HG02759 (cell line): ENCODE data around the gene LPP.

Experiments used
- ATAC-seq: cut with Tn5 transposase; IDR thresholded peaks from one replicate; pipeline ENCODE4 v1.9.1; 2021; ENCODE audit warnings: mild to moderate bottlenecking, moderate library complexity; ENCODE audit not compliant: unreplicated experiment

The LPP gene

DNA sequence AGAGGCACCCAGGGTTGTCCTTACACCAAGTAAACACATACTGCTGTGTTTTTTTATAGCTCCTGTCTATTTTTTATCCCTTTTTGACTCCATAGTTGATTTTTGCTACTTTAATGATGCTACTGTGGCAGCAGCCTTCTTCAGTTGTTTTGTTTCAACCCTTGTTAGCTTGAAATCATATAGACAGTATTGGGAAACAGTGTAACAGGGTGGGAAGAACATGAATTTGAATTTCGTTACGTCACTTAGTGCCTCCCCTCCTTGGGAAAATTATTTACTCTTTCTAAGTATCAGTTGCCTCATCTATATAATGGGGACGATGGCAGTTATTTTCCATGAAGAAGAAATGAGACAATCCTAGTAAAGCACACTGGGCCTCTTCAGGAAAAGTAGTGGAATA, 608.0 kb downstream of the LPP start:
- ATAC-seq = no peak

DNA sequence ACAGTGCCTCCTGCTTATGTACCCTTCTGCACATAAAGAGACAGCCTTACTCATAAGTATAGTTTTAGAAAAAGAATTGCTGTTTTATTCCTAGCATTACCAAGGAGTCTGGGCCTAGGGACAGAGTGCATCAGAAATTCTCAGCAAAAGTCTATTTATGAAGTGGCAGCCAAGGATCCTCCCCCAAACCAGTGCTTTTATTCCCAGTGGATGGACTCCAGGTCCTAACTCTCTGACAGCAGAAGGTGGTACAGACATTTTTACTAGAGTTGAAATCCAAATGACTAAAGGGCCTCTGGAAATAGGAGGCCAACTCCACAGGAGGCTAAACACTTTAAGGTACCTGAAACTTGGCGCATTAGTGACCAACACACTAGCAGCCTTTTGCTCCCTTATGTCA, 610.7 kb downstream of the LPP start:
- no peak for ATAC-seq

DNA sequence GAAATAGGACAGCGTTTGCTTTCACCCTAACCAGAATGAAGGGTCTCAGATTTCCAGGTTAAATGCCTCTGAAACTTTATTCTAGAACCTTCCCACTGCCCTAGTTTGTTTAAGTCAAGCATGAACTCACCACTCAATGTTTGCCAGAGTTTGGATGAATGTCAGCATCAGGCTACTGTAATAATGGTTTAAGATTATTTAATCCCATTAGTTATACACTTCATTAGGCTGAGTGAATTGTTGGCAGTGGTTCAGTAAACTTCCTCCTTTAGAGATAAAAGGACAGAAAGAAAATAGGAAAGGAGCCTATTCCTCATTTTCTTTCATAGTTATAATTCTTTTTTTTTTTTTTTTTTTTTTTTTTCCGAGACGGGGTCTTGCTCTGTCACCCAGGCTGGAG, 615.9 kb downstream of the LPP start:
- ATAC-seq = no peak

DNA sequence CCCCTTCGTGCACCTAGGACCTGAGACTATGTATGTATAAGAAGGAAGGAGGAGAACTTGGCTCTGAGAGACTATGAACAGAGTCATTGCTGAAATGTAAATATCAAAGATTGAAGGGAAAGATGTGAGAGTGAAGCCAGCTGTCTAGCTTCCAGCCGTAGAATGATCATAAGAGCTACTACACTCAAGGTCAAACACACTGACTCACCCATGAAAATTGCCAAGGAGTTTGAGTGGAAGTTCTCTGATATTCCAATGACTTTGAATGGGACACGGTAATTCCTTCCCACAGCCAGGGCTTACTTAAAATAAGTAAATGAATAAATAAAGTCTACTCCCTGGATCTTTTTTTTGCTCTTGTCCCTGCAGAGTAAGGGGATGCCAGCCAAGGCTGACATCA, 618.9 kb downstream of the LPP start:
- ATAC-seq = no peak

DNA sequence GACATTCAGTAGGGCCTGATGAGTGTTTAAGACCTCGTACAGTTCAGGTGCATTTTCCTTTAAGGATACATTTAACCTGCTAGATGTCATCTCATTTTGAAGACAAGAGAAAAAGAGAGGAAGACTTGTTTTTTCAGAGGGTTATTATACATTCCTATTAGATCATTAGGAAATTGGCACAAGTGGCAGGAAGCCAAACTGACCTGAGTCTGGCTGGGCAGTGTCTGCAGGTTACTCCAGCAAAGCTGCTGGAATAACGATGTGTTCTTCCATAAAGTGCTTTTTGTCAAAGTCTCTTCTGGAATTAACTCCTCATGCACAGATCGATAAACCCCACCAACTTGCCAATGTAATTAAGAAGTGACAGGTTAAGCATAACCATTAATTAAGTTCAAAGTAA, 621.5 kb downstream of the LPP start:
- ATAC-seq = no peak

DNA sequence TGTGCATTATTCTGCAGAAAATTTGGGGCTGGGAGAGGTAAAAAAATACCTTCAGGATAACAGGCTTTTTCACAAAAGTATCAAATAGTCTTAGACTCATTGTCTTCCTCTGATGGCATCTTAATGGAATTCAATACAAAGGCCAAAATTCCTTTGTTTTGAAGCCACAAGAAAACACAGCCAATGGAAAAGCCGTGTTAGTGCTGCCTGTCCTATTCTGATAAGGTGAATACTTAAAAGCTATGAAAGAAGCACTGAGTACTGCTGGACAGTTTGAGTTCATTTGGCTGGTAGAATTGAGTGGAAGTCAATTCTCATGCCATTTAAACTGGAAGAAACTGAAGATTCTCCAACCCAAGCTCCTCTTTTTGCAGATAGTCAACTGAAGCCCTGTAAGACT, 622.5 kb downstream of the LPP start:
- no peak for ATAC-seq

DNA sequence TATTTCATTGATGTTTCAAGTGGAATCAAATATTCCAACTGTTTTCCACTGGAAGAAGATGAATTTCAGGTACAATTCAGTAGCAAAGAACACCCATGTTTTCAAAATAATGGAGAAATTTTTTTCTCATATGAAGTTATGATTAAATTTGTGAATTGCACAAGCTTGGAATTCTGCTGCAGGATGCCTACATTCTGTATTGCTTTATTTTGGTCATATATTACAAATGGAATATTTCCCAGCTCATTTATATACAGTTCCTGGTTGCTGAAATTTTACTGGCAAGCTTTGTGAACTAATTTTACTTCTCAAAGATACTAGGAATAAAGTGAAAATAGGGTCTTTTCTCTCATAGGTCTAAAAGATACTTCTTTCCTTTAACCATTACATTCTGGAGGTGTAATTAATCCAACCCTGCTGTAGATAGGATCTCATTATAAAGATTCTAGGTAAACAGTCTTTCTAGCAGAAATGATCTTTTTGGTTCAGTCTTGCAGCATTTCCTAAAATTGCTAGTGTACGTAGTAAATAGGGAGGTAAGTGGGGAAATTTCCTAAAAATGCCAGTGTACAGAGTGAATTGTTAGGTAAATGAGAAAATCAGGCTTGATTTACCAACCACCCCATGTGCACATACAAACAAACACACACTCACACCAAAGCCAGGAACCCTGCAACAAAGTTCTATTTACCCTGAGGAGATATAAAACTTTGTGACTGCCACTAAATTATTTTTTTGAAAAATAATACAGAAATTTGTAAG, 624.3 kb downstream of the LPP start:
- ATAC-seq = no peak

DNA sequence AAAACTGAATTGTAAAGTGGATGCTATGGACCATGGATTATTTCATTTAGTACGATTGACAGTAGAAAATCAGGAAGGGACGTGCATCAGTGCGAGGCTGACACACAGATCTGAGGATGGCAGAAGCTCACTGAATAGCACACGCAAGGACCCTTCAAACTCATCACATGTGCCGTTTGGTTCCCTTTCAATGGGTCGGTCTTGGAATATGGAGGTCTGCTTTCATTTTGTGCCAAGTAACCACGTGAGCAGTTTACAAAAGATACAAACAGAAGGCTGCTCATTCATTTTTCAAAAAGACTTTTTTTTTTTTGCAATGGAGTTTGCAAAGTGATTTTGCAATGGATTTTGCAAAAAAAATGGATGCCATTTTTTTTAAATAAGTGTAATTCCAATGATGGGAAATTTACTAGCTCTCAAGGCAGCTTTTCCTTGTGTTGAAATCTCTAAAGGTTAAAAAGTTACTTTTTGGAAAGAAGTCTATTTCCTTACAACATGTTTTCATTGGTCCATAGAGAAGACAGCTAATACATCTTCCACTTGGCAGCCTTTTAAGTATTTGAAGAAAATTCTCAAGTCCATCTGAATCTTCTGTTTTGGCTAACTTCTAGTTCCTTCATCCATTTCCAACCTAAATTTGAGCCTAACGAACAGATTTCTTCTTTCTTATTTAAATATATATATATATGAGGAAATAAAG, 625.5 kb downstream of the LPP start:
- ATAC-seq = no peak

DNA sequence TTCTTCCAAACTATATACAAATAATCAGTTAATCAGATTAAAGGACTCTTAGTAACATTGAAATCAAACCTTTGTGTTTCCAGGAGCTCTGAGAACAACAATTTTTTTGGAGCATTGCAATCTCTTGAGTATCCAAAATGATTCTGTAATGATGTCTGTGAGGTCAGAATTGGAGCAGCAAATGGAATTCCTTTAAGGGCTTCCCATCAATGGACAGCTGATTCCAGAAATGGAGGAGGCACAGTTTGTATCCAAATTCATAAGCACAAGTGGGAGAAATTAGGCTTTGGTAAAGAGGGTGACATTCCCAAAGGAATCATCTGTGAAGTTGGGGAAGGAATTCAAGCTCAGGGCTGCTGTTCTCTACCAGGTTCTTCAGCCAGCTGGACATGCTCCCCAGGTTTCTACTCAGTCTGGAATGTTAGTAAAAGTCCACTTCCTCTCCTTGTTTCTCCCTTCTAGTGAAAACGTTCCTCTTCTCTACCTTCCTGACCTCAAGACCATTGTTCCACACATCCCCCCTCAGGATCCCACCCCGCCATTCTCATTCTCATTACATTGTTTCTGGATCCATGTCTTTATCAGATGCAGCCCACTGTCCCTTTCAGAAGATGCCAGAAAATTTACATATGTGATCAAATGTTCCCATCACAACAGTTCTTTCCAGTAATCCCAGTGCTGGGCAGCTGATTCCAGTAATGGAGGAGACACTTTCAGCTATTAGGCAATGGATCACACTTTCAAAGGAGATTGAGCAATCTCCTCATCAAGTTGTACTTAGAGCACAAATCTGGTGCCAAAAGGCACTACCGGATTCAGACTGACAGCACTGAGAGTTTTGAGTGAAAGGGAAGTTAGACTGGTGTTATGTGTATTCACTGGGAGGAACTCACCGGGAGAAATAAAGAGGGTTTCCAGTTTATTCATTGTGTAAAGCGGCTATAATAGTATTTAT, 626.5 kb downstream of the LPP start:
- no peak for ATAC-seq

DNA sequence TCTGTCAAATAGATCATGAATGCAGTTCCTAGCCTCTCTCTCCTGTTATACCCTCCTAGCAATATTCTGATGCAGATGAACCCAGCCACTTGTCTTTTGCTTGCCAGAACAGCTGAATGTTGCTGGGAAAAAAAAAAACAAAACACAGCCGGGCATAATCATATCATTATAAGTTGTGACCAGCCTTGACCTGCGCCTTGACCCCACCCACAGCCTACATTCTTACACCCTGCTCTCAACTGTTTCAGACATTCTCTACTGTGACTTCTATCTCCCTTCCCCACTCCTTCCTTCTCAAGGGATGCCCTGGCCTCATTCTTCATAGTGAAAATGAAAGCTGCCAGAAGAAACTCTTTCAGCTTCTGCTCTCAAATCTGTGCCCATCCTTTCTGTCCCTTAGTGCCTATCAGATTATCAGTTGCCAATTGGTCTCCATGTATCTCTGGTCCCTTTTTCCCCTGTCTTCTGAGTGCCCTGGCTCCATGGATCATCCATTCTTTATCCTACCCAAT, 628.7 kb downstream of the LPP start:
- ATAC-seq = no peak

DNA sequence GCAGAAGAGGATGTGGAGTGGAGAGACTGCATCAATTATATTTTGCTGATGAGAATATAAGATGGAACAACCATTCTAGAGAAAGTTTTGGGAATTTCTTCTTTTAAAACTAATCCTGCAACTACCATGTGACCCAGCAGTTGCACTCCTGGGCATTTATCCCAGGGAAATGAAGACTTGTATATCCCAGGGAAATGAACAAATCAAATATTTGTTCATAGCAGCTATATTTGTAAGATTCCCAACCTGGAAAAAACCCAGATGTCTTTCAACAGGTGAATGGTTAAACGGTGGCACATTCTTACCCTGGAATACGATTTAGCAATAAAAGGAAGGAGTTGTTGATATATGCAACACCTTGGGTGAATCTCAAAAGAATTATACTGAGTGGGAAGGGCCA, 632.5 kb downstream of the LPP start:
- ATAC-seq = no peak

DNA sequence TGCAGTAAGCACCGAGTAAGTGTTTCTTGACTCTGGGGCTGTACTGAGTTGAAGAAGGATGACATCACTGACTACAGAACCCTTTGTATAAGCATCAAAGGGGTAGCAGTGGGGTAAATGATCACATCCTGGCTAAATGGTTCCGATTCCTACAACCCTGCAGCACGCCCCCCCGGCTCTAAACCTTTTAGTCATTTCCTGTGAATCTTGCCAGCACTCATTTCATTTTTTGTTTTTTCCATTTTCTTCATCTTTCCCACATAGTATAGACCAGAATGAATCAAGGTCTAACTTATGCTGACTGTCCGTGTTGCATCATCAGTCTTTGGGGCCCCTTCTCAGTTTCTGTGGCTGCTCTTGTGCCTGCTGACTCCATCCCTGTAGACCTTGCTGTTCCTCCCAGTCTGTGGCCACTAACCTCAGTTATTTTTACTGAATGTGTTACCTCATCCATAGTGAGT, 634.7 kb downstream of the LPP start:
- no peak for ATAC-seq

DNA sequence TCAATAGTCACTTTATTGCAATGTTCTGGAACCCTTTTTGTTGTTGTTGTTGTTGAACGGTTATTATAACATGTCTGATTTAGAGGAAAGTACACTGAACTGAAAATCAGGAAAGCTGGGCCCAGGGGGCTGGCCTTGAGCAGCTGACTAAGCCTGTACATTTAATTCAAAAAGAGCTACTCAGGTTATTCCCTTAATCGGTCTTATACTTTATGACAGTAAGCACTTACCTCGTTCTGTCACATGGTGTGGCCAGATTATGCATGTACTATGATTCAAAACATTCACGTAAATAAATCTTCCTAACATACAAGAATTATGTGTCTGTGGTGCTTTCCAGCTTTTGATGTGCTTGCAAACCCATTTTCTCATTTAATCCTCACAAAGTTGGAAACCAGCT, 635.3 kb downstream of the LPP start:
- ATAC-seq = no peak

DNA sequence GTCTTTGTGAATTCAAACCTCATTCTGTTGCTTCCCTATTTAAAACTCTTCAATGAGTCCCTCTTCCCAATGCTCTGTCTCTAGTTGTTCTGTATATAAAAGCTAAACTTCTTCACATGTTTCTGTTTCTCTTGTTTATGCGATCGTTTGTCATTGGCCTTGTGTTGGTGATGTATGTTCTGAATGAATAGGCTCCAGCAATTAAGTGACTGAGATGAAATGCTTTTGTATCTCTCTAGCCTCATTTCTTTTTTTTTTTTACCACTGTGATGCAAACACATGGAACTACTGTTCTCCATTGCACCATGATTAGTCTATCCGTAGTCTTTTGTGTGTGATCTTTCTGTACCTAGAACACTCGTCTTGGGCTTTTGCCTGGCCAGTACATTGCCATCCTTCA, 637.4 kb downstream of the LPP start:
- no peak for ATAC-seq

DNA sequence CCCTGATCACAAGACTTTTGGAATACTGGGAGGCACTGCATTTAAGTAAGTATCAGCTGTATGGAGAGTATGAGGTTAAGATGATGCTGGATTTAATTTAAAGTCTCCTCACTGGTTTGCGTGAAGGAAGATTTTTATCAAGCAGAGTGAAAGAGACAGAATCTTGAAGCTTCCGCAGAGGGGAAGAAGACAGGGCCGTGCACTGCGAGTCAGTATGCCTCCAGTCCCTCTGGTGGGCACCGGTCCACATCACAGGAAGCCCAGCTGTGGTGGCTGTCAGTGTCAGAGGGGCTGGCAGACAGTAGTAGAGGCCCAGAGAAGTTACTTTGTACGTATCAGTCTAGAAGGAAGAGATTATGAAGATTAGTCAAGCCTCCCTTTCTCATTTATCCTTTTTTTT, 638.8 kb downstream of the LPP start:
- ATAC-seq = no peak

DNA sequence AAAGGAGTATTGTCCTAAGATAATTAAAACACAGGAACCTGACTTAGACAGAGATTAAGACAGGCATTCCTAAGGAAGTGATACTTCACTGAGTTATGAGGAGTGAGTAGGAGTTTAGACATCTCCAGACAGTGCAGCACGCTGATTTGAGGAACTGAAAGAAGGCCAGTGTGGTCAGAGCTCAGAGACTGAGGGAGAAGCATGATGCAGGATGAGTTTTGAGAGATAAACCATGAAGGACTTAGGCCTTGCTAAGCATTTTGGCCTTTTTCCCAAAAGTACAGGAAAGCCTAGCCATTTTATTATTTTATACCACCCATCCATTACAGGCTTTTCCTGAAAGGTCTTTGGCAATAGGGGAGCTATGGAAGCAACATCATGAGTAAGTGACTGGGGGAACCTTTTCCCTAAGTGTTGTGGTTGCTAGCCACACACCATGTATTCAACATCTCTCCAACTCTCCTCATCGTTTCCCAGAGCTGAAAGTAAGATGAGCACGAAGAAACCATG, 642.2 kb downstream of the LPP start:
- no peak for ATAC-seq

DNA sequence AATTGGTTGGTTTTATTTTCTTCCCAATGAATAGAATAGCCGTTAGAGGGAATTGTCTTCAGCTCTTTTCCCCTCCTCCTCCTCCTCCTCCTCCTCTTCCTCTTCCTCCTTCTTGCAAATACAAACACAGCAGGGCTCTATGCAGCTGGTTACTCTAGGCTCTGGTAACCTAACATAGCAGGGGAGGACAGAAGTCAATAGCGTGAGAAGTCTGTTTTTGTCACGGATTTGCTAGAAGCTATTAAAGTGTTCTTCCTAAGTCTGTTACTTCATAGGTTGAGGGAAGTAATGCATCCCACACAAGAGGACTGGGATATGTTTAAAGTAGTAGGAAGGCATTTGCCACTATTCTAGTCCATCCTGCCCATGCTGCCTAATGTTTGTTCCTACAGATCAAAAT, 643.1 kb downstream of the LPP start:
- no peak for ATAC-seq

DNA sequence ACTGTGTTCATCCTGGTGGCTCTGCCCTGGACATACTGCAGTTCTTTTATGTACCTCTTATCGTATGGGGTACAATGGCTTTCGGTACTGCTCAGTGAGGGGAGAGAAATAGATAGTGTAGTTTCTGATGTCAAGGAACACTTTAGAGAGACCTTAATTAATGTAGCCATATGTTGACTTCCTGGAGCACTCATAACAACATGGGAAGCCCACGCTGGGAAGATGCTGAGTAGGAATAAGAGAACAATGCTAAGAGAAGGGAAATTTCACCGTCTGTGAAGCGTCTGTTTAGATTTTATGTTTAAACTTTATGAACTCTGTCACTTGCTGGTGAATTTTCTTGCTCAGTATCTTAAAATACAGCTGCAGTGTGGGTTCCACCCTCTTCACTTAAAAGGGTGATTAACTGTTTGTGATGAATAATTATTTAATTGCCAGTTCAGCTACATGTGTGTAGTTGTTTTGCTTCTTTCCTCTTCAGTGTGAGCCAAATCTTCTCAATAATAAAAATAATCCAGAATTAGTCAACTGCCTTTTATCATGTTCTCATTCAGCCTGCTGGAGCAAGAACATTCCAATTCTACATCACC, 644.7 kb downstream of the LPP start:
- no peak for ATAC-seq

DNA sequence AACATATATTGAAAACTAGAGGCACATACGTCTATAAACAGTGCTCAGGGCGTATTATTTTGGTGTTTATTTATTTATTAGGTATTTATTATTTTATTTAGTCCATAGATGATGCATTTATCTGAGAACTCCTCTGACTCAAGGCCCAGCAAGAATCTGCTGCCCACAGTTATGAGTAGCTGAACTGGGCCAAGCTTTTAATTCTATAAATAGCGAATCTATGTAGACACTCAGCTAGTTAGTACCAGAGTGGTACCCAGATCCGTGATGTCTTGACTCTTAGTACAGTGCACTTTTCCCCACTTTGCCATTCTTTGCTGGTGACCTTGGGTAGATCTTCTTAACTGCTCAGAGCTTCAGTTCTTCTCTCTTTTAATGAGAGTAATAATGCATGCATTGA, 647.4 kb downstream of the LPP start:
- no peak for ATAC-seq

DNA sequence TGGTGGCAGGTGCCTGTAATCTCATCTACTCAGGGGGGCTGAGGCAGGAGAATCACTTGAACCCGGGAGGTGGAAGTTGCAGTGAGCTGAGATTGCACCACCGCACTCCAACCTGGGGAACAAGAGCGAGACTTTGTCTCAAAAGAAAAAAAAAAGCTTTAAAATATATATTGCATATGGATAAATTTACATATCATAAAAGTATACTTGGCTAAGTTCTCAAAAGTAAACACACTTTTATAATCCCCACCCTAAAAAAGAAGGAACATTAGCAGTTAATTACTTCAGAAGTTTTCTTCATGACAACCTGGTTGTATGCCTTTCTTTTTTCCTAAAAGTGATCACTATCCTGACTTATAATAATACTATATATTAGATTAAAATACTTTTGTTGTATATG, 648.7 kb downstream of the LPP start:
- no peak for ATAC-seq

DNA sequence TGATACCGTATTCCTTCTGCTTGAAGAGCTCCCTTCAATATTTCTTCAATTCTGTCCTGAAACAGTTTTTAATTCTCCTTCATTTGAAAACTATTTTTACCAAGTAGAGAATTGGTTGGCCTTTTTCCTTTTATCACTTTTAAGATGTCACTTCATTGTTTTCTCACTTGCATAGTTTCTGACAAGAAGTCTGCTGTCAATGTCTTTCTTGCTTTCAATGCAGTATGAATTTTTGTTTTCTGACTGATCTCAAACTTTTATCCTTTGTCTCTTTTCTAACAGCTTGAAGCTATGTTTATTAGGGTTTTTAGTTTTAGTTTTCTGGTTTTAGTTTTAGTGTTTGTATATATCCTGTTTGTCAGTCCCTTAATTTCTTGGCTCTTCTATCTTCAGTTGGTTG, 653.0 kb downstream of the LPP start:
- ATAC-seq = no peak
